HG03196 (cell line): ENCODE measurements around the gene SPOCK1.

Experiments used
- ATAC-seq: cut with Tn5 transposase; IDR thresholded peaks from one replicate; pipeline ENCODE4 v1.9.1; 2021; ENCODE audit not compliant: unreplicated experiment

SPOCK1 gene

DNA sequence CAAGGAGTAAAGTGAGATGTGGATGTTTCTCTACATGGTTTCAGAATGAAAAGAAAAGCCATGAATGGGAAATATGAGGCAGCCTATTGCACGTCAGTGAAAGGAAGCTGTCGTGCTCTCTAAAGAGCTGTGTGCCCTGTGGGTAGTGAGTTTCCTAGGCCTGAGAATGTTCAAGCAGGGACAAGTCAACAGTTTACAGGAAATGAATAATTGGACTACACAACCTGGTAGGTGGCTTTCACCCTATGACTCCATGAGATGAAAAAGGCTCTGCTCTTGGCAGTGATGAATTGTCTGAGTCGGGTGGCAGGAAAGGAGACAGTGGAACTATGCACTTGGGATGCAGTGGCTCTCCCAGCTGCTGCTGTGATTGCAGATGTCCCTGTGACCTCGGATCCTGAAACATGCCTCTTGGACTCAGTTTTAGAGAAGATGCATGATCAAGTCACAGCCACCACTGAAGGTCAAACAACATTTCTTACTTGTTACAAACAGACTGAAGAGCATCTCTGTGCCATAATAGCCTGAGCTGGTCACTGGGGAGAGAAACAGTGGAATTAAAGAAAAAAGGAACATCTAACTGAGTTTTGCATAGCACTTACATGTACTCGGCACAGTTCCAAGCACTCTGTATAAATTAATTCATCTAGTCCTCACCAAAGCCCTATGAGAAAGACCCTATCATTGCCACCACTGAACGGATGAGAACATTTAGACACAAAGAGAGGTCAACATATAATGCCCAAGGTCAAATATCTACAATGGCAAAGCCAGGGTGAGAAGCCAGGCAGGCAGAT lies 293.7 kb downstream of the SPOCK1 start:
- ATAC-seq: no peak

GRCh38 chr5:137203011-137203632 lies 296.0 kb downstream of the SPOCK1 start:
- ATAC-seq: no peak

GRCh38 chr5:137201876-137202275 lies 297.2 kb downstream of the SPOCK1 start:
- no peak for ATAC-seq

DNA sequence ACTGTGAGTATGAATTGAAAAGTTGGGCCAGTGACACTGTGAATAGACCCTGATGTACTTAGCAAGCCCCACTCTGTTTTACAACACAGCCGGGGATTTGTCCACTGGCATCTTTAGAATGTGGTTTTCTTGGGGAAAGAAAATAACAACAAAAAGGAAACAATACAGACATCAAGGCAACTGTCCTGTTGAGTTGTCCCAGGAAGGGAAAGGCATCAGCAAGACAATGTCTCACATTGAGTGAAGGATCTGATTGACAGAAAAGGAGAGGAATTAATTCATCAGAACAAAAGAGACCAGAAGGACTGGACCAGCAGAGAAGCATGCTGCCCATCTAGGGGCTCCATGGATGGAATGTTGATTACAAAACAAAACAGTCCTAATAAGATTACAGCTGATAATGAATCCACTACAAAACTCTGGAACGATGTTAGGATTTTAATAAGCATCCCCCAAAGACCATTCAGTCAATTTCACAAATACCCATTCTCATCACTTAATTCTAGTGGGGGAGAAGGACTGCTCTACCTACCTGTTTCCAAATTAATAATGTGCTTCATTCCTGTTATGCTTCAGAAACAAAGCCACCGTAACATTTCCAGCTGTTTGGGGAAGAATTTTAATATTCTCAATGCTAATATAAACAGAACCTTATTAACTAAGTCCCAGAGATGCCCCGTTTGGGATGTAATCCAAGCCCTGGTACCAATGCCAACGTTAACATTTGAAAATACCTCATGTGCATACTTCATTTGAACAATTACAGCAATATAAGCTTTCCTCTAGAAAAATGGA lies 298.0 kb downstream of the SPOCK1 start:
- ATAC-seq: no peak

- no peak for ATAC-seq
Measured at GRCh38 chr5:137199966-137200365, 299.2 kb downstream of the SPOCK1 start.

- ATAC-seq: no peak
Measured at GRCh38 chr5:137199201-137199600, 299.9 kb downstream of the SPOCK1 start.

GRCh38 chr5:137195483-137195882 lies 303.6 kb downstream of the SPOCK1 start:
- no peak for ATAC-seq

DNA sequence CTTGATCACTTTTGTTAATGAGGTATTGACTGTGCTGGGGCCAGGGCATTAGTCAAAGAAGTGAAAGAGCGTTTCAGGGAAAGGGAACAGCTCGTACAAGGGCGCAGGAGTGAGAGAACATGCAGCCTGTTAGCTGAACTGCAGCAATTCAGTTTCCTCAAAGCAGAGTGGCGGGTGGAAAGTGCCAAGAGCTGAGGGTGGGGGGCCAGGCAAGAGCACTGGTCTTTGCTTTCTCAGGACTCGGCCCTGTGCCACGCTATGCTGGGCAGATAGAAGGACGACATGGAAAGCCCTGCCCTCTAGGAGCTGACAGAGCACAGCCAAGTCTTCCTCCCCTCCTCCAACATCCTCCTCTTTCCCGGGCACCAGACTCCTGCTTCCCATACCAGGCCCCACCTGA lies 304.8 kb downstream of the SPOCK1 start:
- ATAC-seq: no peak

GRCh38 chr5:137192293-137192743 lies 306.8 kb downstream of the SPOCK1 start:
- ATAC-seq: no peak

DNA sequence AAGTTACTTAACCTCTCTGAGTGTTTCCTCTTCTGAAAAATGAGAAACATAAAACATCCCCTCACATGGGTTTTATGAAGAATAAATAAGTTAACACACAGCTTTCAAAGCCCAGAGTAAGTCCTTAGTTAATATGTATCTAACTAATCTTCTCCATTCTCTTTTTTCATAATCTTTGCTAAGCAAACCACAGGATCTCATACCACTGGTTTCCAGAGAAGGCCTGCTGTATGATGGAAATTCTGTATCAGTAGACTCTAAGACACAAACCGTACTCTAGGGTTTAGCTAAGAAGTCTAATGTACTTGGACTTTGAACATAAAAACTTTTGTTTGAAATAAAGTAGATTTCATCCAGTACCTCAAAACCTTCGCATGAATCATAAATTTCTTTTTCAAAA lies 307.9 kb downstream of the SPOCK1 start:
- ATAC-seq: no peak

GRCh38 chr5:137190441-137190840 lies 308.7 kb downstream of the SPOCK1 start:
- ATAC-seq: no peak

DNA sequence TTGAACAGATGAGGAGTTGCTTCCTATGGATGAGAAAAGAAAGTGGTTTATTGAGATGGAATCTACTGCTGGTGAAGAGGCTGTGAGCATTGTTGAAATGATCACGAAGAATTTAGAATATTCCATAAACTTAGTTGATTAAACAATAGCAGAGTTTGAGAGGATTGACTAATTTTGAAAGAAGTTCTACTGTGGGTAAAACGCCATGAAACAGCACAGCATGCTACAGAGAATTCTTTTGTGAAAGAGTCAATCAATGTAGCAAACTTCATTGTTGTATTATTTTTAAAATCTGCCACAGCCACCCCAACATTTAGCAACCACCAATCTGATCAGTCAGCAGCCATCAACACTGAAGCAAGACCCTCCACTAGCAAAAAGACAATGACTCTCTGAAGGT lies 309.1 kb downstream of the SPOCK1 start:
- no peak for ATAC-seq

GRCh38 chr5:137188566-137188965 lies 310.6 kb downstream of the SPOCK1 start:
- ATAC-seq: no peak

- ATAC-seq: no peak
Measured at GRCh38 chr5:137186759-137187461, 312.2 kb downstream of the SPOCK1 start.

DNA sequence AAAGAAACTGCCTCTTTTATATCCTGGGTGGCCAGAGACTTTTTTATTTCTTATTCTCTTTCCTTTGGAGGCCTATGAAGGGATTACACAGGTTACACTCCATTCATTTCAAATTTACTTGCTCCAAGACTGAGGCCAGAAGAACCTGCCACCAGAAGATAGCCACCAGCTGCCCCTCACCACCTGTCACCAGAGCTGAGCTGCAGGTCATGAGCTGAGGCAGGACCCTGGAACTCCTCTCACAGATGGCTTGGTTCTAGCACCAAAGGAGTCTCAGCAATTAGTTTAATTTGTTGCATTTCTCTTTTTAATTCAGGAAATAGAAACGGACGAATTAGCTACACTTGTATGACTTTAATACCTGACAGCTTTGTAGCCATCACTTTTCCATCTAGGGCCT lies 313.9 kb downstream of the SPOCK1 start:
- no peak for ATAC-seq

DNA sequence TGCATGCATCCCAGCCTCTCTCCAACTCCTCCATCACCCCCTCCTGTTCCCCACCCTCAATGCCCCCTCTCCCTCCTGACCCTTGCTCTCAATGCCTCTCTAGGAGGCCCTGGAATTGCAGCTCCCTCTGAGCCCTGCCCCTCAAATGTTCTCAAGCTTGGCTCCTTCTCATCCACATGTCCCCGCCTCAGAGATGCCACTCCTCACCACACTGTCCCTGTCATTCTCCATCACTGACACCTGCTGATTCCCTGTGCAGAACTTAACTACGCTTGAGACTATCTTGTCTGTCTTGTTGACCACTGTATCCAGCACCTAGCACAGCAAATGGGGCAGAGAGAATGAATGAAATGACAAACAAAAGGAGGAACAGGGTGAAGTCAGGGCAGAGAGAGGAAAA lies 314.4 kb downstream of the SPOCK1 start:
- no peak for ATAC-seq

- no peak for ATAC-seq
Measured at GRCh38 chr5:137182576-137182975, 316.6 kb downstream of the SPOCK1 start.

DNA sequence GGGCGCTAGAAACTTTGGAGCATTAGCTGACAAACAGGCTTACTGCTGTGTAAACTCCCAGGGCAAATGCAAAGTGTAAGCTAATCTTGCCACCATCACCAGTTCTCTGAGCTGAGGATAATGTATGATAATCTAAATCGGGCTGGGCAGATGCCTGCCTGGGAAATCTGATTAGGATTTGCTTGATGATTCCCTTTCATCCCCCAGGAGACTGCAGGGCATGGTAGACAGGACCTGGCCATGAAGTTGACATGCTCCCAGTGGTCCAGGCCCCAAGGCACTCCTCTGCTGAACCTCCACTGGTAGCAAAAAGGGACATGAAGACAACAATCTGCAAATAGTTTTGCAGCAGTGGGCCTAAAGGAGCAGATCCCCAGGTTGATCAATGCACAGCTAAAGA lies 317.5 kb downstream of the SPOCK1 start:
- no peak for ATAC-seq

GRCh38 chr5:137179203-137179602 lies 319.9 kb downstream of the SPOCK1 start:
- ATAC-seq: no peak

DNA sequence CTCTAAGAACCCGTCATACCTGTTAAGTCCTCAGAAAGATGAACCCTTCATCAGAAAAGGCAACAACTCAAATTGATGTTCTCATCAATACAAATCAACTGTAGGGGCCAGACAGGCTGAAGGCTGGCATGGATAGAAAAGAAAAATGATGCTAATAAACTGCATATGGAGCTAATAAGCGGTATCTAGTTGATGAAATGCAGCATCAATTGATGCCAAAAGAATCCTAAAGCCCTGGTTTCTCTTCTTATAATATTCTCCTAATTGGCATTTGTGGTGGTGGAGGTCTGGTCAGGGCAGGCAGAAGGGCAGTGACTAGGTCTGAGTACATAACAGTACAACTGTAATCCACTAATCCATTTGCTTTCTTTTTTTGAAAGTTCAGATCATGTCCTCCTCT lies 322.5 kb downstream of the SPOCK1 start:
- ATAC-seq: no peak

- no peak for ATAC-seq
Measured at GRCh38 chr5:137176126-137176525, 323.0 kb downstream of the SPOCK1 start.
